Sigmoid colon (tissue), 7 donors: ENCODE data around the gene PHLPP1. TPM values are rescaled to one million over a fixed set of nuclear protein-coding genes. Genes with fewer than 3 reads are reported as not detected.

Source experiments
- DNase-seq: peaks from one replicate; pipeline ENCODE4 v3.0.0-alpha.2; 2019
- H3K27ac ChIP-seq, 4 donors: fragments of 200-600 bp; sonication (generic); one replicate each; pipeline ENCODE4 v1.5.1; 2016 to 2019; ENCODE audit warnings: mild to moderate bottlenecking in 1 of 4
- H3K27me3 ChIP-seq, 3 donors: fragments of 200-600 bp; sonication (generic); one replicate each; pipeline ENCODE4 v1.5.1; 2019; ENCODE audit warnings: mild to moderate bottlenecking in 1 of 3
- H3K36me3 ChIP-seq, 4 donors: fragments of 200-600 bp; sonication (generic); one replicate each; pipeline ENCODE4 v1.5.1; 2016 to 2019
- H3K4me1 ChIP-seq, 4 donors: fragments of 200-600 bp; sonication (generic); one replicate each; pipeline ENCODE4 v1.5.1; 2017 to 2019
- H3K4me3 ChIP-seq, 4 donors: fragments of 200-600 bp; sonication (generic); one replicate each; pipeline ENCODE4 v1.5.1; 2017 to 2019; ENCODE audit warnings: mild to moderate bottlenecking in 2 of 4, moderate library complexity in 1 of 4
- H3K9me3 ChIP-seq, 4 donors: fragments of 200-600 bp in 3 of 4; sonication (generic) in 3 of 4; one replicate each; pipeline versions ENCODE4 v1.5.1 to v1.6.1; 2013 to 2019
- CTCF ChIP-seq, 4 experiments: fragments of 450-650 bp in 3 of 4; fragments of 200-600 bp in 1 of 4; IDR thresholded peaks; one replicate each; pipeline ENCODE4 v1.5.1; 2016 to 2019; ENCODE audit warnings: antibody characterized with exemption in 4 of 4, mild to moderate bottlenecking in 3 of 4, moderate library complexity in 2 of 4
- EP300 ChIP-seq, 4 donors: sonication (generic); formaldehyde crosslinking; IDR thresholded peaks; one replicate each; pipeline ENCODE4 v1.6.1; 2017; ENCODE audit warnings: antibody characterized with exemption in 4 of 4
- POLR2A ChIP-seq, 2 donors: fragments of 450-650 bp; IDR thresholded peaks; one replicate each; pipeline ENCODE4 v1.6.1; 2016; ENCODE audit warnings: antibody characterized with exemption in 2 of 2, mild to moderate bottlenecking in 2 of 2, moderate library complexity in 2 of 2
- POLR2AphosphoS5 ChIP-seq, 4 donors: sonication (generic); formaldehyde crosslinking; IDR thresholded peaks; one replicate each; pipeline ENCODE4 v1.6.1; 2017; ENCODE audit warnings: antibody characterized with exemption in 4 of 4
- WGBS, 2 donors: extraction: QIAGEN DNeasy Blood & Tissue Kit; methylation state at CpG; one replicate each; pipeline ENCODE4 v1.1.7; 2013; 5-methylcytosine and 5-hydroxymethylcytosine counted together
- intact Hi-C: fragments of 100-400 bp; cut with DNase I; formaldehyde crosslinking; loops from one replicate; pipeline ENCODE4 v1.15.1; 2023
- polyA plus RNA-seq, 3 donors: library from polyadenylated mRNA; stranded (reverse); fragments of 200-250 nt; gene quantifications; one replicate each; pipeline ENCODE4 v1.2.3, GENCODE V29; 2013
- total RNA-seq, 4 donors: library from RNA; depleted of rRNA; stranded (reverse); fragments of >200 nt; gene quantifications; one replicate each; pipeline ENCODE4 v1.1.0, GENCODE V29; 2016
- donor health status: healthy with polysubstance abuse.
- donor health status: Bipolar disorder and iron deficiency.
- donor health status: healthy.

PHLPP1 gene
- total and polyA plus RNA-seq, 7 donors: 4.2 to 18.6 (median 7.1) TPM

GRCh38 chr18:62939433-62939832 lies 224.1 kb downstream of the PHLPP1 start:
- H3K27ac ChIP-seq: peak overlapping the region in 3 of 4 donors; percentile 35 to 69 (median 62)
- peaks cover 0 to 4% (median 0%) of the 10 kb centered on the region in 4 donors for H3K36me3 ChIP-seq
- no peak for DNase-seq
- H3K27me3 ChIP-seq: no peaks in the 10 kb centered on the region
- 23% methylated on average over 6 of the region's 6 CpGs for WGBS, 2 donors
- H3K4me3 ChIP-seq: no peak overlapping the region
- intact Hi-C loops: no loop called here
- H3K9me3 ChIP-seq: no peaks in the 10 kb centered on the region
- no peak for TF ChIP-seq POLR2AphosphoS5 (IDR thresholded peaks at IDR 0.05)
- no peak for TF ChIP-seq POLR2A (IDR thresholded peaks at IDR 0.05)
- no peak for TF ChIP-seq EP300 (IDR thresholded peaks at IDR 0.05)
- no peak for TF ChIP-seq CTCF (IDR thresholded peaks at IDR 0.05)
- peaks cover 0 to 29% (median 11%) of the 10 kb centered on the region in 4 donors for H3K4me1 ChIP-seq

- H3K4me3 ChIP-seq: no peak overlapping the region
- H3K4me1 ChIP-seq: peaks cover 0 to 29% (median 11%) of the 10 kb centered on the region in 4 donors
- DNase-seq: no peak
- peak overlapping the region in 2 of 4 donors; percentile 62 to 69 for H3K27ac ChIP-seq
- no peak for TF ChIP-seq EP300 (IDR thresholded peaks at IDR 0.05)
- TF ChIP-seq CTCF (IDR thresholded peaks at IDR 0.05): no peak
- TF ChIP-seq POLR2AphosphoS5 (IDR thresholded peaks at IDR 0.05): no peak
- TF ChIP-seq POLR2A (IDR thresholded peaks at IDR 0.05): no peak
- 81 to 86% methylated on average over 3 of the region's 3 CpGs for WGBS, 2 donors
- peaks cover 0 to 4% (median under 1%) of the 10 kb centered on the region in 4 donors for H3K36me3 ChIP-seq
- H3K9me3 ChIP-seq: no peaks in the 10 kb centered on the region
- H3K27me3 ChIP-seq: no peaks in the 10 kb centered on the region
- intact Hi-C loops: loop anchor here (10.0 kb wide), 1 partner anchor 225 kb away; the partner anchor contains the start of gene PHLPP1
Observed at GRCh38 chr18:62939926-62940325, 224.6 kb downstream of the PHLPP1 start.

- no peak overlapping the region for H3K27ac ChIP-seq
- no peaks in the 10 kb centered on the region for H3K9me3 ChIP-seq
- WGBS, 2 donors: 90 to 94% methylated on average over 8 of the region's 8 CpGs
- intact Hi-C loops: loop anchor here (10.0 kb wide), 1 partner anchor 228 kb away; the partner anchor contains the start of gene PHLPP1
- no peak overlapping the region for H3K4me3 ChIP-seq
- no peak for DNase-seq
- TF ChIP-seq EP300 (IDR thresholded peaks at IDR 0.05) (no peak), POLR2A (IDR thresholded peaks at IDR 0.05) (no peak), CTCF (IDR thresholded peaks at IDR 0.05) (no peak), POLR2AphosphoS5 (IDR thresholded peaks at IDR 0.05) (no peak)
- H3K27me3 ChIP-seq: no peaks in the 10 kb centered on the region
- peaks cover 0 to 25% (median 10%) of the 10 kb centered on the region in 4 donors for H3K4me1 ChIP-seq
- peaks cover 0 to 16% (median 12%) of the 10 kb centered on the region in 4 donors for H3K36me3 ChIP-seq
Observed at GRCh38 chr18:62942578-62942977, 227.2 kb downstream of the PHLPP1 start.

- Histone ChIP-seq H3K4me1 (peaks cover 0 to 6% (median 1%) of the 10 kb centered on the region in 4 donors), H3K4me3 (no peak overlapping the region), H3K9me3 (no peaks in the 10 kb centered on the region), H3K27me3 (no peaks in the 10 kb centered on the region), H3K27ac (no peak overlapping the region), H3K36me3 (peaks cover 0 to 16% (median 12%) of the 10 kb centered on the region in 4 donors)
- no peak for TF ChIP-seq POLR2AphosphoS5 (IDR thresholded peaks at IDR 0.05)
- no peak for TF ChIP-seq EP300 (IDR thresholded peaks at IDR 0.05)
- TF ChIP-seq POLR2A (IDR thresholded peaks at IDR 0.05): no peak
- TF ChIP-seq CTCF (IDR thresholded peaks at IDR 0.05): no peak
- intact Hi-C loops: loop anchor here (10.0 kb wide), 1 partner anchor 230 kb away; the partner anchor contains the start of gene PHLPP1
- DNase-seq: no peak
Observed at GRCh38 chr18:62944454-62944853, 229.1 kb downstream of the PHLPP1 start.

- Histone ChIP-seq H3K9me3 (no peaks in the 10 kb centered on the region), H3K27ac (no peak overlapping the region), H3K27me3 (no peaks in the 10 kb centered on the region), H3K36me3 (peaks cover 0 to 15% (median 10%) of the 10 kb centered on the region in 4 donors), H3K4me1 (no peaks in the 10 kb centered on the region), H3K4me3 (no peak overlapping the region)
- TF ChIP-seq CTCF (IDR thresholded peaks at IDR 0.05): no peak
- no peak for TF ChIP-seq POLR2A (IDR thresholded peaks at IDR 0.05)
- no peak for TF ChIP-seq EP300 (IDR thresholded peaks at IDR 0.05)
- no peak for TF ChIP-seq POLR2AphosphoS5 (IDR thresholded peaks at IDR 0.05)
- intact Hi-C loops: loop anchor here (10.0 kb wide), 1 partner anchor 234 kb away; the partner anchor contains the start of gene PHLPP1
- WGBS, 2 donors: 95 to 97% methylated on average over 2 of the region's 2 CpGs
- DNase-seq: no peak
Observed at GRCh38 chr18:62948788-62949187, 233.4 kb downstream of the PHLPP1 start.
